ENCODE data around the gene TNK2. TPM values are rescaled to one million over a fixed set of nuclear protein-coding genes. Genes with fewer than 3 reads are reported as not detected.
"Not testable (repeated sequence)": the region's sequence is repeated elsewhere in the genome, so short reads cannot be mapped to it uniquely, and the experiment has no call there.

Gene TNK2
- total RNA-seq, 1 donor from 2014 or later, result 132 TPM

GRCh38 chr3:195903950-195904290 is 4.4 kb downstream of the TNK2 start:
- H3K4me1 Mint-ChIP-seq, result peaks cover 94% of the 10 kb centered on the region
- no peaks in the 10 kb centered on the region for H3K27me3 Mint-ChIP-seq
- peaks cover 2% of the 10 kb centered on the region for H3K36me3 Mint-ChIP-seq (ENCODE audit: low read depth)
- peak overlapping the region; percentile 24 for H3K4me3 Mint-ChIP-seq
- no peak for TF ChIP-seq CTCF (IDR thresholded peaks at IDR 0.05)
- CTCF ChIA-PET, result interaction anchor here (1.5 to 1.7 kb wide), 2 partner anchors 10 kb away, joined by 4 to 9 read pairs; no protein-coding TSS in a partner anchor
- POLR2A ChIA-PET, result interaction anchor here (0.7 to 1.4 kb wide), 3 partner anchors 8 to 11 kb away, joined by 3 to 10 read pairs (median 7); no protein-coding TSS in a partner anchor
- DNase-seq, result no peak
- peak overlapping the region; percentile 100 for H3K27ac Mint-ChIP-seq
- ATAC-seq (ENCODE audit: low read depth), result no peak
- intact Hi-C loops (cut with micrococcal nuclease), result loop anchor here (10.0 kb wide), 2 partner anchors 291 to 1121 kb away; partner anchors contain the start of gene MELTF
- H3K9me3 Mint-ChIP-seq, result no peaks in the 10 kb centered on the region

- peak overlapping the region; percentile 19 for H3K4me3 Mint-ChIP-seq
- H3K27ac Mint-ChIP-seq, result peak overlapping the region; percentile 100
- not testable (repeated sequence) for H3K9me3 Mint-ChIP-seq; H3K27me3 Mint-ChIP-seq; H3K36me3 Mint-ChIP-seq (ENCODE audit: low read depth); ATAC-seq (ENCODE audit: low read depth); DNase-seq
- peaks cover 96% of the 10 kb centered on the region for H3K4me1 Mint-ChIP-seq
- POLR2A ChIA-PET, result interaction anchor here (0.6 to 1.4 kb wide), 4 partner anchors 8 to 1136 kb away, joined by 3 to 10 read pairs (median 4); partner anchors contain the start of gene DYNLT2B
- intact Hi-C loops (cut with micrococcal nuclease), result loop anchor here (10.0 kb wide), 2 partner anchors 292 to 1122 kb away; partner anchors contain the start of gene MELTF
- CTCF ChIA-PET, result interaction anchor here (1.5 to 2.8 kb wide), 3 partner anchors 8 to 13 kb away, joined by 4 to 14 read pairs (median 9); no protein-coding TSS in a partner anchor
These were observed 5.7 kb downstream of the TNK2 start for GRCh38 chr3:195902634-195903033.

- H3K4me3 Mint-ChIP-seq; H3K9me3 Mint-ChIP-seq; H3K36me3 Mint-ChIP-seq (ENCODE audit: low read depth); ATAC-seq (ENCODE audit: low read depth); H3K27me3 Mint-ChIP-seq; DNase-seq: not testable (repeated sequence)
- intact Hi-C loops (cut with micrococcal nuclease), result loop anchor here (10.0 kb wide), 2 partner anchors 293 to 1123 kb away; partner anchors contain the start of gene MELTF
- CTCF ChIA-PET, result interaction anchor here (2.8 kb wide), 1 partner anchor 13 kb away, joined by 14 read pairs; no protein-coding TSS in a partner anchor
- peak overlapping the region; percentile 56 for H3K27ac Mint-ChIP-seq
- peaks cover 95% of the 10 kb centered on the region for H3K4me1 Mint-ChIP-seq
- POLR2A ChIA-PET, result interaction anchor here (0.7 kb wide), 2 partner anchors 9 to 1135 kb away, joined by 3 read pairs; no protein-coding TSS in a partner anchor
These were observed 6.3 kb downstream of the TNK2 start for GRCh38 chr3:195901836-195902585.

- no peak for TF ChIP-seq CTCF (IDR thresholded peaks at IDR 0.05)
- intact Hi-C loops (cut with micrococcal nuclease), result loop anchor here (10.0 kb wide), 2 partner anchors 294 to 1124 kb away; partner anchors contain the start of gene MELTF
- Mint-ChIP-seq H3K27ac (peak overlapping the region; percentile 89), H3K9me3 (no peaks in the 10 kb centered on the region), H3K4me1 (peaks cover 93% of the 10 kb centered on the region), H3K36me3 (ENCODE audit: low read depth) (no peaks in the 10 kb centered on the region), H3K27me3 (no peaks in the 10 kb centered on the region), H3K4me3 (peak overlapping the region; percentile 64)
- DNase-seq (peak; percentile 41), ATAC-seq (ENCODE audit: low read depth) (peak; percentile 38)
- ChIA-PET POLR2A (interaction anchor here (0.9 to 1.5 kb wide), 4 partner anchors 8 to 14 kb away, joined by 3 to 8 read pairs (median 4); partner anchors contain the start of gene TNK2), CTCF (interaction anchor here (0.9 to 2.8 kb wide), 4 partner anchors 14 to 41 kb away, joined by 3 to 14 read pairs (median 4); no protein-coding TSS in a partner anchor)
These were observed 7.7 kb downstream of the TNK2 start for GRCh38 chr3:195900436-195901355.

- Mint-ChIP-seq H3K27me3 (no peaks in the 10 kb centered on the region), H3K36me3 (ENCODE audit: low read depth) (no peaks in the 10 kb centered on the region), H3K9me3 (no peaks in the 10 kb centered on the region), H3K4me3 (peak overlapping the region; percentile 64), H3K27ac (peak overlapping the region; percentile 89), H3K4me1 (peaks cover 85% of the 10 kb centered on the region)
- ATAC-seq (ENCODE audit: low read depth), result no peak
- ChIA-PET CTCF (interaction anchor here (1.6 to 2.8 kb wide), 2 partner anchors 15 to 37 kb away, joined by 6 to 14 read pairs; no protein-coding TSS in a partner anchor), POLR2A (interaction anchor here (0.9 to 1.5 kb wide), 4 partner anchors 9 to 15 kb away, joined by 3 to 8 read pairs (median 4); partner anchors contain the start of gene TNK2)
- no peak for TF ChIP-seq CTCF (IDR thresholded peaks at IDR 0.05)
- DNase-seq, result peak; percentile 29
- intact Hi-C loops (cut with micrococcal nuclease), result loop anchor here (5.0 to 10.0 kb wide), 3 partner anchors 92 to 1125 kb away; partner anchors contain the start of gene MELTF
These were observed 8.5 kb downstream of the TNK2 start for GRCh38 chr3:195899701-195900435.
